A549 (cell line): Measurements from ENCODE around the gene RNPS1. TPM values are rescaled to one million over a fixed set of nuclear protein-coding genes. Genes with fewer than 3 reads are reported as not detected.
"Not testable (repeated sequence)": the region's sequence is repeated elsewhere in the genome, so short reads cannot be mapped to it uniquely, and the experiment has no call there.

ENCODE experiments used
- ATAC-seq, 2 experiments: fragments of 200-7000 bp in 1 of 2; fragments of >200 bp in 1 of 2; cut with Nextera tagmentation in 1 of 2; cut with Tn5 transposase in 1 of 2; 3 replicates each; pipeline versions ENCODE4 v1.8.0 to v1.9.1; 2018 to 2020; ENCODE audit warnings: mild to moderate bottlenecking in 1 of 2, moderate library complexity in 1 of 2
- CTCF ChIA-PET: fragments of 300-600 bp; sonication (Branson Sonifier 250); formaldehyde crosslinking; extraction: SDS; loops from one replicate; lab custom pipeline; 2021; ENCODE audit warnings: antibody characterized with exemption, inconsistent platforms; lab: Yijun Ruan, JAX
- POLR2A ChIA-PET: fragments of 350-600 bp; formaldehyde crosslinking; extraction: SDS; loops from one replicate; lab custom pipeline; 2021; ENCODE audit warnings: antibody characterized with exemption, inconsistent platforms; lab: Yijun Ruan, JAX
- DNase-seq, 2 experiments: peaks; one replicate each; pipeline versions ENCODE4 v3.0.0 to v3.0.0-alpha.2; 2011 to 2016; ENCODE audit warnings: low read depth in 1 of 2, low spot score in 1 of 2
- FAIRE-seq: peaks from 2 replicates; lab custom pipeline; 2011; peaks lifted over from hg19 to GRCh38; lab: Jason Lieb, UNC
- H3K27ac ChIP-seq, 2 experiments: fragments of >200 bp; sonication (Bioruptor Twin); formaldehyde crosslinking; 3 replicates each; pipeline ENCODE4 v1.5.1; 2016 to 2017
- H3K4me1 ChIP-seq: fragments of >200 bp; sonication (Bioruptor Twin); formaldehyde crosslinking; 3 replicates; pipeline ENCODE4 v1.6.1; 2016
- H3K4me2 ChIP-seq: fragments of >200 bp; sonication (Bioruptor Twin); formaldehyde crosslinking; 3 replicates; pipeline ENCODE4 v1.6.1; 2016
- H3K4me3 ChIP-seq: fragments of >200 bp; sonication (Bioruptor Twin); formaldehyde crosslinking; 3 replicates; pipeline ENCODE4 v1.5.1; 2016
- H3K9me3 ChIP-seq: fragments of >200 bp; sonication (Bioruptor Twin); formaldehyde crosslinking; 3 replicates; pipeline ENCODE4 v1.6.1; 2016
- ATOH8 ChIP-seq: fragments of 250-450 bp; sonication (Bioruptor Pico); IDR thresholded peaks from 2 replicates; pipeline ENCODE4 v1.5.0; 2020; ENCODE audit warnings: low read depth, mild to moderate bottlenecking, moderate library complexity
- BCL3 ChIP-seq: fragments of >200 bp; sonication (Bioruptor Twin); formaldehyde crosslinking; IDR thresholded peaks from 3 replicates; pipeline ENCODE4 v1.6.1; 2016
- BHLHE40 ChIP-seq: IDR thresholded peaks from 2 replicates; pipeline ENCODE4 v1.6.1; 2012; ENCODE audit warnings: low read depth, low read length, inconsistent platforms
- CBX2 ChIP-seq: fragments of 200-600 bp; sonication (generic); IDR thresholded peaks from 2 replicates; pipeline ENCODE4 v1.6.1; 2016; ENCODE audit warnings: low read depth, mild to moderate bottlenecking, borderline replicate concordance
- CHD4 ChIP-seq: fragments of 200-600 bp; sonication (generic); IDR thresholded peaks from 2 replicates; pipeline ENCODE4 v1.6.1; 2016; ENCODE audit warnings: antibody characterized with exemption, mild to moderate bottlenecking, borderline replicate concordance
- E2F6 ChIP-seq: IDR thresholded peaks from 2 replicates; pipeline ENCODE4 v1.6.1; 2012; ENCODE audit warnings: low read depth, borderline replicate concordance
- EHMT2 ChIP-seq: fragments of 200-600 bp; sonication (generic); IDR thresholded peaks from 2 replicates; pipeline ENCODE4 v1.6.1; 2016; ENCODE audit warnings: antibody characterized with exemption, low read depth, mild to moderate bottlenecking, moderate library complexity
- ESRRA ChIP-seq: fragments of 150-350 bp; IDR thresholded peaks from 2 replicates; pipeline ENCODE4 v1.6.1; 2014; ENCODE audit warnings: mild to moderate bottlenecking, low read length, borderline replicate concordance
- GATA3 ChIP-seq: IDR thresholded peaks from 2 replicates; pipeline ENCODE4 v1.6.1; 2012; ENCODE audit warnings: borderline replicate concordance
- MYC ChIP-seq: IDR thresholded peaks from 2 replicates; pipeline ENCODE4 v1.6.1; 2012; ENCODE audit warnings: mild to moderate bottlenecking, inconsistent platforms, low read length, improper control_type of control experiment, borderline replicate concordance
- NPAS2 ChIP-seq: fragments of 250-450 bp; sonication (Bioruptor Pico); IDR thresholded peaks from 2 replicates; pipeline ENCODE4 v1.8.0; 2022; ENCODE audit warnings: mild to moderate bottlenecking, moderate library complexity, borderline replicate concordance
- POLR2AphosphoS2 ChIP-seq: conservative IDR thresholded peaks from 2 replicates; pipeline ENCODE4 v1.6.1; 2012; ENCODE audit warnings: low read length, improper control_type of control experiment, inconsistent platforms
- RAD21 ChIP-seq, 2 experiments: fragments of >200 bp in 1 of 2; sonication (Bioruptor Twin) in 1 of 2; formaldehyde crosslinking in 1 of 2; IDR thresholded peaks in 1 of 2; conservative IDR thresholded peaks in 1 of 2; 2 replicates in 1 of 2; 3 replicates in 1 of 2; pipeline ENCODE4 v1.6.1; 2012 to 2018; ENCODE audit warnings: inconsistent platforms in 1 of 2
- RARB ChIP-seq: fragments of 250-450 bp; sonication (Bioruptor Pico); IDR thresholded peaks from 2 replicates; pipeline ENCODE4 v1.8.0; 2021; ENCODE audit warnings: mild to moderate bottlenecking, moderate library complexity
- RCOR1 ChIP-seq: fragments of 150-350 bp; IDR thresholded peaks from 2 replicates; pipeline ENCODE4 v1.6.1; 2014; ENCODE audit warnings: antibody characterized with exemption, low read length, low read depth
- RFX5 ChIP-seq: fragments of 450-650 bp; IDR thresholded peaks from 2 replicates; pipeline ENCODE4 v1.7.1; 2014; ENCODE audit warnings: antibody characterized with exemption, mild to moderate bottlenecking, moderate library complexity
- USF2 ChIP-seq: fragments of 450-650 bp; IDR thresholded peaks from 2 replicates; pipeline ENCODE4 v1.6.1; 2014; ENCODE audit warnings: antibody characterized with exemption
- ZFP36 ChIP-seq: fragments of 450-650 bp; IDR thresholded peaks from 2 replicates; pipeline ENCODE4 v1.6.1; 2014; ENCODE audit warnings: borderline replicate concordance; ENCODE audit not compliant: partially characterized antibody
- ZNF302 ChIP-seq: fragments of 250-450 bp; sonication (Bioruptor Pico); IDR thresholded peaks from 2 replicates; pipeline ENCODE4 v1.9.0; 2021; ENCODE audit warnings: inconsistent platforms, mild to moderate bottlenecking, moderate library complexity
- WGBS: methylation state at CpG from one replicate; pipeline ENCODE4 v1.1.6; 2017; ENCODE audit errors: missing lambda C conversion rate; 5-methylcytosine and 5-hydroxymethylcytosine counted together
- polyA plus RNA-seq, 4 experiments: library from polyadenylated mRNA; depleted of rRNA in 3 of 4; stranded (reverse); fragments of >200 nt; fragmentation: RNase III in 1 of 4; extraction: RNeasy Plus Mini Kit Qiagen cat#74134 plus additional on column Dnase treatment in 1 of 4; gene quantifications; 2 replicates in 3 of 4; 3 replicates in 1 of 4; pipeline ENCODE4 v1.2.3, GENCODE V29; 2011 to 2017

Gene RNPS1
- polyA plus RNA-seq, 2 of the 4 experiments (the other 2 are of a cell fraction): 183 to 200 TPM

- H3K4me2 ChIP-seq: peak overlapping the region; percentile 86; the same call in 1 of the 3 replicates
- ATAC-seq: no peak
- DNase-seq: no peak
- ChIA-PET POLR2A (no interaction called here), CTCF (interaction anchor here (1.0 to 4.5 kb wide), 5 partner anchors 9 to 231 kb away, joined by 3 to 20 read pairs (median 5); partner anchors contain the start of genes ABCA3 and CCNF)
- 90% methylated on average over 9 of the region's 9 CpGs for WGBS
- H3K4me3 ChIP-seq: no peak overlapping the region
- no peak for TF ChIP-seq ZFP36
- TF ChIP-seq BCL3: no peak
- no peak for TF ChIP-seq RCOR1
- no peak for TF ChIP-seq ESRRA
- TF ChIP-seq NPAS2 (CRISPR knock-in tag): no peak
- TF ChIP-seq RARB: no peak
- no peak for TF ChIP-seq MYC
- no peak for TF ChIP-seq GATA3
- TF ChIP-seq EHMT2: no peak
- no peak for TF ChIP-seq RAD21 (conservative IDR thresholded peaks at IDR 0.05 in 1 of 2, IDR thresholded peaks at IDR 0.05 in 1 of 2)
- TF ChIP-seq E2F6: no peak
- no peaks in the 10 kb centered on the region for H3K9me3 ChIP-seq
- H3K27ac ChIP-seq: no peak overlapping the region
- FAIRE-seq: no peak
- peaks cover 23% of the 10 kb centered on the region; the same call in 2 of the 3 replicates for H3K4me1 ChIP-seq
Measured at GRCh38 chr16:2270070-2270462, 2.1 kb upstream of the RNPS1 start.

GRCh38 chr16:2267505-2267912, 417 bp downstream of the RNPS1 start:
- H3K27ac ChIP-seq: peak overlapping the region; percentile 98
- H3K4me2 ChIP-seq: peak overlapping the region; percentile 99
- H3K4me1 ChIP-seq: peaks cover 23% of the 10 kb centered on the region; the same call in 2 of the 3 replicates
- POLR2A ChIA-PET, DNase-seq, CTCF ChIA-PET, H3K9me3 ChIP-seq, FAIRE-seq: not testable (repeated sequence)
- WGBS: 3% methylated on average over 24 of the region's 54 CpGs
- peak; percentile 73 to 84 for ATAC-seq
- H3K4me3 ChIP-seq: peak overlapping the region; percentile 89

- CTCF ChIA-PET: interaction anchor here (0.6 kb wide), 1 partner anchor 126 kb away, joined by 3 read pairs; no protein-coding TSS in a partner anchor
- FAIRE-seq, POLR2A ChIA-PET, ATAC-seq, DNase-seq, H3K9me3 ChIP-seq: not testable (repeated sequence)
- H3K4me1 ChIP-seq: peaks cover 23% of the 10 kb centered on the region; the same call in 2 of the 3 replicates
- peak overlapping the region; percentile 89 for H3K4me3 ChIP-seq
- WGBS: 0% methylated on average over 6 of the region's 12 CpGs
- H3K4me2 ChIP-seq: peak overlapping the region; percentile 99
- peak overlapping the region; percentile 98 for H3K27ac ChIP-seq
Measured at GRCh38 chr16:2266887-2267286, 1.0 kb downstream of the RNPS1 start.

- POLR2A ChIA-PET: interaction anchor here (2.8 kb wide), 1 partner anchor 10 kb away, joined by 15 read pairs; the partner anchor contains the start of gene ECI1
- ATAC-seq, DNase-seq, FAIRE-seq, H3K9me3 ChIP-seq, H3K27ac ChIP-seq, H3K4me3 ChIP-seq, H3K4me2 ChIP-seq: not testable (repeated sequence)
- WGBS: 87% methylated on average over 14 of the region's 14 CpGs
- peaks cover 12% of the 10 kb centered on the region; the same call in 2 of the 3 replicates for H3K4me1 ChIP-seq
- CTCF ChIA-PET: interaction anchor here (0.9 to 2.2 kb wide), 6 partner anchors 10 to 237 kb away, joined by 3 to 21 read pairs (median 4); partner anchors contain the start of genes ABCA3 and ECI1
Measured at GRCh38 chr16:2263026-2263425, 4.9 kb downstream of the RNPS1 start.

GRCh38 chr16:2260250-2260649, 7.7 kb downstream of the RNPS1 start:
- no peak overlapping the region for H3K27ac ChIP-seq
- no peaks in the 10 kb centered on the region; the same call in 2 of the 3 replicates for H3K4me1 ChIP-seq
- POLR2A ChIA-PET: no interaction called here
- H3K9me3 ChIP-seq: no peaks in the 10 kb centered on the region
- no peak for ATAC-seq
- DNase-seq: no peak
- H3K4me3 ChIP-seq: no peak overlapping the region
- CTCF ChIA-PET: interaction anchor here (1.3 kb wide), 1 partner anchor 9 kb away, joined by 3 read pairs; the partner anchor contains the start of gene ECI1
- 87% methylated on average over 8 of the region's 8 CpGs for WGBS
- no peak overlapping the region for H3K4me2 ChIP-seq
- FAIRE-seq: no peak
- TF ChIP-seq BHLHE40: no peak
- no peak for TF ChIP-seq E2F6
- TF ChIP-seq CHD4: no peak
- no peak for TF ChIP-seq RFX5
- TF ChIP-seq POLR2AphosphoS2: no peak
- TF ChIP-seq ZNF302: no peak
- no peak for TF ChIP-seq RARB
- no peak for TF ChIP-seq CBX2
- no peak for TF ChIP-seq ATOH8
- TF ChIP-seq USF2: no peak
